Prostate gland (tissue), 2 donors: Measurements from ENCODE around the gene ADGB. TPM values are rescaled to one million over a fixed set of nuclear protein-coding genes. Genes with fewer than 3 reads are reported as not detected.

Source experiments
- DNase-seq: peaks from one replicate; pipeline ENCODE4 v3.0.0-alpha.2; 2019; ENCODE audit warnings: low spot score
- H3K27ac ChIP-seq, 2 donors: fragments of 200-600 bp; sonication (generic); 2 replicates each; pipeline ENCODE4 v1.5.1; 2017 to 2019
- H3K27me3 ChIP-seq: fragments of 200-600 bp; sonication (generic); replicated peaks from 2 replicates; pipeline ENCODE4 v1.5.1; 2019; ENCODE audit not compliant: insufficient read depth
- H3K36me3 ChIP-seq, 2 donors: fragments of 200-600 bp; sonication (generic); 1 replicate in 1 of 2; 2 replicates in 1 of 2; pipeline versions ENCODE4 v1.5.1 to v1.8.1; 2017 to 2019
- H3K4me1 ChIP-seq: fragments of 200-600 bp; sonication (generic); replicated peaks from 2 replicates; pipeline ENCODE4 v1.5.1; 2019
- H3K4me3 ChIP-seq, 2 donors: fragments of 200-600 bp; sonication (generic); 2 replicates each; pipeline ENCODE4 v1.5.1; 2017 to 2019
- H3K9me3 ChIP-seq: fragments of 200-600 bp; sonication (generic); 2 replicates; pipeline ENCODE4 v1.5.1; 2017
- CTCF ChIP-seq, 4 experiments: fragments of 200-600 bp in 2 of 4; fragments of 450-650 bp in 2 of 4; sonication (generic) in 2 of 4; IDR thresholded peaks; 1 replicate in 3 of 4; 2 replicates in 1 of 4; pipeline ENCODE4 v1.5.1; 2016 to 2019; ENCODE audit warnings: antibody characterized with exemption in 4 of 4, mild to moderate bottlenecking in 2 of 4, moderate library complexity in 2 of 4
- POLR2A ChIP-seq: fragments of 450-650 bp; IDR thresholded peaks from one replicate; pipeline ENCODE4 v1.6.1; 2016; ENCODE audit warnings: antibody characterized with exemption, mild to moderate bottlenecking
- POLR2AphosphoS5 ChIP-seq: sonication (generic); formaldehyde crosslinking; IDR thresholded peaks from one replicate; pipeline ENCODE4 v1.6.1; 2017; ENCODE audit warnings: antibody characterized with exemption
- WGBS: methylation state at CpG from one replicate; pipeline ENCODE4 v1.1.5; 2018; 5-methylcytosine and 5-hydroxymethylcytosine counted together
- intact Hi-C: fragments of 100-400 bp; cut with DNase I; formaldehyde crosslinking; loops from one replicate; pipeline ENCODE4 v1.14.2; 2022
- total RNA-seq, 2 donors: library from RNA; depleted of rRNA; stranded (reverse); fragments of >200 nt; gene quantifications; one replicate each; pipeline ENCODE4 v1.1.0, GENCODE V29; 2016

The ADGB gene
- total RNA-seq, 2 donors from 2014 or later, result 8.1 TPM; not detected in 1

GRCh38 chr6:146595972-146596731 lies 2.6 kb upstream of the ADGB start:
- no peak for DNase-seq

GRCh38 chr6:146601352-146601751 lies 2.6 kb downstream of the ADGB start:
- no peak overlapping the region for H3K4me3 ChIP-seq
- intact Hi-C loops, result no loop called here

More at GRCh38 chr6:146595972-146596731, 2.6 kb upstream of the ADGB start:
- Histone ChIP-seq H3K4me3 (no peak overlapping the region), H3K4me1 (no peaks in the 10 kb centered on the region), H3K27me3 (no peaks in the 10 kb centered on the region), H3K36me3 (no peaks in the 10 kb centered on the region), H3K9me3 (no peaks in the 10 kb centered on the region), H3K27ac (no peak overlapping the region)
- intact Hi-C loops, result no loop called here
- no peak for TF ChIP-seq POLR2AphosphoS5
- TF ChIP-seq CTCF (IDR thresholded peaks at IDR 0.05), result no peak
- no peak for TF ChIP-seq POLR2A
- 85% methylated on average over 2 of the region's 2 CpGs for WGBS

GRCh38 chr6:146602526-146602925 lies 3.8 kb downstream of the ADGB start:
- WGBS, result 70% methylated on average over 6 of the region's 6 CpGs
- no peak for TF ChIP-seq POLR2AphosphoS5
- TF ChIP-seq CTCF (IDR thresholded peaks at IDR 0.05), result no peak
- no peak for TF ChIP-seq POLR2A
- Histone ChIP-seq H3K9me3 (no peaks in the 10 kb centered on the region), H3K4me1 (no peaks in the 10 kb centered on the region), H3K27me3 (no peaks in the 10 kb centered on the region), H3K27ac (no peak overlapping the region), H3K36me3 (no peaks in the 10 kb centered on the region), H3K4me3 (no peak overlapping the region)
- no peak for DNase-seq
- intact Hi-C loops, result no loop called here

More at GRCh38 chr6:146601352-146601751, 2.6 kb downstream of the ADGB start:
- no peaks in the 10 kb centered on the region for H3K36me3 ChIP-seq
- no peak overlapping the region for H3K27ac ChIP-seq
- no peak for TF ChIP-seq POLR2A
- no peak for TF ChIP-seq CTCF (IDR thresholded peaks at IDR 0.05)
- no peak for TF ChIP-seq POLR2AphosphoS5
- H3K9me3 ChIP-seq, result no peaks in the 10 kb centered on the region
- H3K27me3 ChIP-seq, result no peaks in the 10 kb centered on the region
- DNase-seq, result no peak
- WGBS, result 41% methylated on average over 4 of the region's 4 CpGs
- no peaks in the 10 kb centered on the region for H3K4me1 ChIP-seq

- TF ChIP-seq POLR2AphosphoS5, result no peak
- TF ChIP-seq POLR2A, result no peak
- TF ChIP-seq CTCF (IDR thresholded peaks at IDR 0.05), result no peak
Measured at GRCh38 chr6:146613947-146614346, 15.2 kb downstream of the ADGB start.

GRCh38 chr6:146620655-146621054 lies 21.9 kb downstream of the ADGB start:
- Histone ChIP-seq H3K4me1 (no peaks in the 10 kb centered on the region), H3K9me3 (no peaks in the 10 kb centered on the region), H3K27me3 (no peaks in the 10 kb centered on the region), H3K4me3 (no peak overlapping the region), H3K27ac (no peak overlapping the region), H3K36me3 (no peaks in the 10 kb centered on the region)
- TF ChIP-seq POLR2A, result no peak
- no peak for TF ChIP-seq CTCF (IDR thresholded peaks at IDR 0.05)
- TF ChIP-seq POLR2AphosphoS5, result no peak
- 91% methylated on average over 2 of the region's 2 CpGs for WGBS
- intact Hi-C loops, result no loop called here
- no peak for DNase-seq

More at GRCh38 chr6:146613947-146614346, 15.2 kb downstream of the ADGB start:
- H3K27ac ChIP-seq, result no peak overlapping the region
- no peaks in the 10 kb centered on the region for H3K4me1 ChIP-seq
- intact Hi-C loops, result no loop called here
- H3K27me3 ChIP-seq, result no peaks in the 10 kb centered on the region
- no peaks in the 10 kb centered on the region for H3K36me3 ChIP-seq
- no peaks in the 10 kb centered on the region for H3K9me3 ChIP-seq
- no peak for DNase-seq
- H3K4me3 ChIP-seq, result no peak overlapping the region
- WGBS, result 90% methylated on average over 3 of the region's 3 CpGs
